PC-3 (cell line): Measurements from ENCODE around the gene CD99L2.

Source experiments
- CTCF ChIP-seq: fragments of 300-600 bp; sonication (generic); conservative IDR thresholded peaks from 2 replicates; pipeline ENCODE4 v1.5.1; 2017; ENCODE audit warnings: antibody characterized with exemption, low read depth, mild to moderate bottlenecking, low read length
- EZH2 ChIP-seq: fragments of 300-600 bp; sonication (generic); IDR thresholded peaks from one replicate; pipeline ENCODE4 v1.6.1; 2017; ENCODE audit warnings: antibody characterized with exemption, mild to moderate bottlenecking, low read length; ENCODE audit not compliant: unreplicated experiment
- EZH2phosphoT487 ChIP-seq: fragments of 300-600 bp; sonication (generic); IDR thresholded peaks from 2 replicates; pipeline ENCODE4 v1.6.1; 2018; ENCODE audit warnings: mild to moderate bottlenecking, antibody characterized with exemption, low read length, borderline replicate concordance

GRCh38 chrX:150767475-150768131, 130.9 kb downstream of the CD99L2 start:
- TF ChIP-seq CTCF: no peak
- TF ChIP-seq EZH2: no peak
- no peak for TF ChIP-seq EZH2phosphoT487
